NCI-H2081 (cell line): ENCODE results near the gene CACNA2D3.
A peak's percentile ranks its signal among the peaks of the same experiment; 100 is the strongest.

Experiments used
- DNase-seq, 2 experiments: peaks; one replicate each; lab custom pipeline; 2025; lab: John Stamatoyannopoulos, UW

The CACNA2D3 gene

GRCh38 chr3:54215521-54215920 lies 93.2 kb downstream of the CACNA2D3 start:
- no peak for DNase-seq

GRCh38 chr3:54217828-54218227 lies 95.5 kb downstream of the CACNA2D3 start:
- DNase-seq, result no peak

- DNase-seq, result peak in 1 of 2 experiments; percentile 66
Measured at GRCh38 chr3:54222316-54222715, 100.0 kb downstream of the CACNA2D3 start.

- peak in 1 of 2 experiments; percentile 51 for DNase-seq
Measured at GRCh38 chr3:54223063-54223462, 100.7 kb downstream of the CACNA2D3 start.

GRCh38 chr3:54225841-54226528 lies 103.6 kb downstream of the CACNA2D3 start:
- peak in 1 of 2 experiments; percentile 57 for DNase-seq

- no peak for DNase-seq
Measured at GRCh38 chr3:54228806-54229205, 106.5 kb downstream of the CACNA2D3 start.

- no peak for DNase-seq
Measured at GRCh38 chr3:54232618-54233017, 110.3 kb downstream of the CACNA2D3 start.

GRCh38 chr3:54235998-54236397 lies 113.6 kb downstream of the CACNA2D3 start:
- DNase-seq, result no peak

GRCh38 chr3:54237109-54237508 lies 114.8 kb downstream of the CACNA2D3 start:
- DNase-seq, result no peak

- DNase-seq, result no peak
Measured at GRCh38 chr3:54237788-54238502, 115.6 kb downstream of the CACNA2D3 start.

GRCh38 chr3:54240309-54240708 lies 118.0 kb downstream of the CACNA2D3 start:
- no peak for DNase-seq

- DNase-seq, result peak; percentile 49 to 81
Measured at GRCh38 chr3:54243056-54243931, 120.9 kb downstream of the CACNA2D3 start.

GRCh38 chr3:54243960-54244682 lies 121.8 kb downstream of the CACNA2D3 start:
- DNase-seq, result no peak

GRCh38 chr3:54251705-54252104 lies 129.4 kb downstream of the CACNA2D3 start:
- DNase-seq, result peak in 1 of 2 experiments; percentile 6

GRCh38 chr3:54257125-54257720 lies 134.9 kb downstream of the CACNA2D3 start:
- no peak for DNase-seq

- no peak for DNase-seq
Measured at GRCh38 chr3:54259636-54260035, 137.3 kb downstream of the CACNA2D3 start.

GRCh38 chr3:54261141-54261540 lies 138.8 kb downstream of the CACNA2D3 start:
- no peak for DNase-seq

- peak in 1 of 2 experiments; percentile 50 for DNase-seq
Measured at GRCh38 chr3:54262541-54262940, 140.2 kb downstream of the CACNA2D3 start.

- no peak for DNase-seq
Measured at GRCh38 chr3:54262946-54263345, 140.6 kb downstream of the CACNA2D3 start.

GRCh38 chr3:54264050-54264449 lies 141.7 kb downstream of the CACNA2D3 start:
- no peak for DNase-seq

GRCh38 chr3:54270816-54271526 lies 148.6 kb downstream of the CACNA2D3 start:
- DNase-seq, result peak; percentile 16 to 48
